Activated CD4-positive, alpha-beta T cell treated with anti-CD3 and anti-CD28 coated beads for 36 hours (primary cell): Measurements from ENCODE around the gene PRKAG2. TPM values are rescaled to one million over a fixed set of nuclear protein-coding genes. Genes with fewer than 3 reads are reported as not detected.

ENCODE experiments used
- ATAC-seq: fragments of 200-7000 bp; cut with Tn5 transposase; one replicate; pipeline ENCODE4 v1.10.0; 2021; ENCODE audit warnings: mild to moderate bottlenecking, moderate library complexity
- CTCF ChIA-PET: fragments of 350-600 bp; sonication (Branson Sonifier 250); formaldehyde crosslinking; loops from one replicate; lab custom pipeline; 2021; ENCODE audit warnings: antibody characterized with exemption; lab: Charles Lee
- POLR2A ChIA-PET: fragments of 350-600 bp; sonication (Branson Sonifier 250); formaldehyde crosslinking; loops from one replicate; lab custom pipeline; 2021; ENCODE audit warnings: antibody characterized with exemption, inconsistent platforms; lab: Charles Lee
- DNase-seq: peaks from one replicate; pipeline ENCODE4 v3.0.0-alpha.2; 2020
- H3K27ac Mint-ChIP-seq: one replicate; pipeline ENCODE4 v1.8.0; 2021; ENCODE audit warnings: mixed read lengths
- H3K27me3 Mint-ChIP-seq: one replicate; pipeline ENCODE4 v1.8.0; 2021; ENCODE audit warnings: mixed read lengths
- H3K36me3 Mint-ChIP-seq: one replicate; pipeline ENCODE4 v1.8.0; 2021; ENCODE audit warnings: low read depth, mixed read lengths
- H3K4me1 Mint-ChIP-seq: one replicate; pipeline ENCODE4 v1.8.0; 2021; ENCODE audit warnings: mixed read lengths
- H3K4me3 Mint-ChIP-seq: one replicate; pipeline ENCODE4 v1.8.0; 2021; ENCODE audit warnings: mild to moderate bottlenecking, moderate library complexity, mixed read lengths
- H3K9me3 Mint-ChIP-seq: one replicate; pipeline ENCODE4 v1.8.0; 2021; ENCODE audit warnings: low read depth, mixed read lengths
- intact Hi-C, 2 experiments: fragments of 100-400 bp; cut with DNase I in 1 of 2; cut with micrococcal nuclease in 1 of 2; formaldehyde crosslinking; loops; one replicate each; pipeline versions ENCODE4 v1.14.2 to v1.15.1; 2022 to 2024; cut with DNase I, micrococcal nuclease
- total RNA-seq, 2 experiments: library from RNA; stranded (reverse); gene quantifications; one replicate each; pipeline ENCODE4 v1.2.3, GENCODE V29; 2021

The PRKAG2 gene
- total RNA-seq, 2 experiments from 2014 or later = 19.6 to 21.5 TPM

- ChIA-PET CTCF (no interaction called here), POLR2A (interaction anchor here (0.7 kb wide), 1 partner anchor 158 kb away, joined by 3 read pairs; the partner anchor contains the start of gene RHEB)
- peaks cover 2% of the 10 kb centered on the region for H3K36me3 Mint-ChIP-seq
- H3K4me3 Mint-ChIP-seq = no peak overlapping the region
- ATAC-seq (no peak), DNase-seq (no peak)
- no peaks in the 10 kb centered on the region for H3K27me3 Mint-ChIP-seq
- intact Hi-C loops = no loop called here
- H3K27ac Mint-ChIP-seq = peak overlapping the region; percentile 25
- no peaks in the 10 kb centered on the region for H3K9me3 Mint-ChIP-seq
- H3K4me1 Mint-ChIP-seq = peaks cover 16% of the 10 kb centered on the region
Measured at GRCh38 chr7:151677581-151678226, 199.2 kb downstream of the PRKAG2 start.

DNA sequence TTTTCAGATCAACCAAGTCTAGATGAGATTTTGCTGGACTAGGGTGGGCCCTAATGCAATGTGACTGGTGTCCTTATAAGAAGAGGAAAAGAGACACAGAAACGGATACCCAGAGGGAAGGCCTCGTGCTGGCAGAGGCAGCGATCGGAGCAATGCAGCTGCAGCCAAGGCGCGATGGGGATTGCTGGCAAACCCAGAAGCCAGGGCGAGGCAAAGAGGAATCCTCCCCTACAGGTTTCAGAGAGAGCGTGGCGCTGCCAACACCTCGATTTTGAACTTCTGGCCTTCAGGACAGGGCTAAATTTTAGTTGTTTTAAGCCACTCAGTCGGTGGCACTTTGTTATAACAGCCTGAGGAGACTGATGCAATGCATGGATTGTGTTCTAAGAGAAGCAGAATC is 200.2 kb downstream of the PRKAG2 start:
- intact Hi-C loops = no loop called here
- DNase-seq (no peak), ATAC-seq (no peak)
- H3K4me3 Mint-ChIP-seq = no peak overlapping the region
- no peak overlapping the region for H3K27ac Mint-ChIP-seq
- ChIA-PET POLR2A (interaction anchor here (0.7 kb wide), 1 partner anchor 157 kb away, joined by 3 read pairs; the partner anchor contains the start of gene RHEB), CTCF (no interaction called here)
- H3K4me1 Mint-ChIP-seq = peaks cover 16% of the 10 kb centered on the region
- peaks cover 6% of the 10 kb centered on the region for H3K36me3 Mint-ChIP-seq
- H3K9me3 Mint-ChIP-seq = no peaks in the 10 kb centered on the region
- H3K27me3 Mint-ChIP-seq = no peaks in the 10 kb centered on the region

- H3K36me3 Mint-ChIP-seq = peaks cover 7% of the 10 kb centered on the region
- CTCF ChIA-PET = no interaction called here
- POLR2A ChIA-PET = no interaction called here
Measured at GRCh38 chr7:151675196-151675920, 201.6 kb downstream of the PRKAG2 start.

GRCh38 chr7:151674161-151674920 is 202.6 kb downstream of the PRKAG2 start:
- POLR2A ChIA-PET = no interaction called here
- CTCF ChIA-PET = interaction anchor here (0.5 to 0.7 kb wide), 2 partner anchors 18 to 60 kb away, joined by 3 read pairs; no protein-coding TSS in a partner anchor
- DNase-seq (no peak), ATAC-seq (no peak)
- Mint-ChIP-seq H3K4me3 (no peak overlapping the region), H3K36me3 (peaks cover 16% of the 10 kb centered on the region), H3K4me1 (peaks cover 11% of the 10 kb centered on the region), H3K27ac (no peak overlapping the region), H3K9me3 (peaks cover 7% of the 10 kb centered on the region), H3K27me3 (no peaks in the 10 kb centered on the region)
- intact Hi-C loops = no loop called here

More at GRCh38 chr7:151675196-151675920, 201.6 kb downstream of the PRKAG2 start:
- Mint-ChIP-seq H3K27ac (no peak overlapping the region), H3K27me3 (no peaks in the 10 kb centered on the region), H3K4me3 (no peak overlapping the region), H3K4me1 (peaks cover 16% of the 10 kb centered on the region), H3K9me3 (peaks cover under 1% of the 10 kb centered on the region)
- ATAC-seq (no peak), DNase-seq (no peak)
- intact Hi-C loops = no loop called here

GRCh38 chr7:151673216-151673615 is 203.7 kb downstream of the PRKAG2 start:
- Mint-ChIP-seq H3K27ac (no peak overlapping the region), H3K4me1 (peaks cover 3% of the 10 kb centered on the region), H3K9me3 (peaks cover 15% of the 10 kb centered on the region), H3K36me3 (peaks cover 25% of the 10 kb centered on the region), H3K27me3 (no peaks in the 10 kb centered on the region), H3K4me3 (no peak overlapping the region)
- intact Hi-C loops = no loop called here
- ChIA-PET CTCF (interaction anchor here (0.9 kb wide), 1 partner anchor 39 kb away, joined by 3 read pairs; no protein-coding TSS in a partner anchor), POLR2A (no interaction called here)
- ATAC-seq (no peak), DNase-seq (no peak)

GRCh38 chr7:151672716-151673115 is 204.2 kb downstream of the PRKAG2 start:
- no peaks in the 10 kb centered on the region for H3K4me1 Mint-ChIP-seq
- peaks cover 28% of the 10 kb centered on the region for H3K36me3 Mint-ChIP-seq
- H3K4me3 Mint-ChIP-seq = no peak overlapping the region
- DNase-seq (no peak), ATAC-seq (no peak)
- POLR2A ChIA-PET = no interaction called here
- intact Hi-C loops = no loop called here
- no peak overlapping the region for H3K27ac Mint-ChIP-seq
- H3K27me3 Mint-ChIP-seq = no peaks in the 10 kb centered on the region
- H3K9me3 Mint-ChIP-seq = peaks cover 17% of the 10 kb centered on the region
- CTCF ChIA-PET = interaction anchor here (0.9 kb wide), 1 partner anchor 38 kb away, joined by 3 read pairs; no protein-coding TSS in a partner anchor

DNA sequence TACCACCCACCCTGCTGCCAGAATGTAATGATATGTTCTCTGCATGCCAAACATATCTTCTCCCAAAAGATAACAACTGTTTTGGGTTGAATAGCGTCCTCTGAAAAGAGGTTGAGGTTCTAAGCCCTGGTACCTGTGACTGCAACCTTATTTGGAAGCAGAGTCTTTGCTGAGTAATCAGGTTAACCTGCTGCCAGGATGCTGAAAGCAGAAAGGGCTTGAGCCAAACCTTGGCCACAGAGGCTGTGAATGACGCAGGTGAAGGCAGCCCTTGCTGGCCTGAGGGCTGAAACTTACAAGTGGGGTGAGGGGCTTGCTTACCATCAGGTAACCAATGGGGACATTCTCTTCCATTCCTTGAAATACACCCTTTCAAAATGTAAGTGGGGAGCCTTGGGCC is 205.4 kb downstream of the PRKAG2 start:
- H3K36me3 Mint-ChIP-seq = peaks cover 34% of the 10 kb centered on the region
- ChIA-PET POLR2A (no interaction called here), CTCF (no interaction called here)
- no peaks in the 10 kb centered on the region for H3K4me1 Mint-ChIP-seq
- no peak overlapping the region for H3K27ac Mint-ChIP-seq
- DNase-seq (no peak), ATAC-seq (no peak)
- no peaks in the 10 kb centered on the region for H3K27me3 Mint-ChIP-seq
- H3K4me3 Mint-ChIP-seq = no peak overlapping the region
- peaks cover 22% of the 10 kb centered on the region for H3K9me3 Mint-ChIP-seq
- intact Hi-C loops = no loop called here

DNA sequence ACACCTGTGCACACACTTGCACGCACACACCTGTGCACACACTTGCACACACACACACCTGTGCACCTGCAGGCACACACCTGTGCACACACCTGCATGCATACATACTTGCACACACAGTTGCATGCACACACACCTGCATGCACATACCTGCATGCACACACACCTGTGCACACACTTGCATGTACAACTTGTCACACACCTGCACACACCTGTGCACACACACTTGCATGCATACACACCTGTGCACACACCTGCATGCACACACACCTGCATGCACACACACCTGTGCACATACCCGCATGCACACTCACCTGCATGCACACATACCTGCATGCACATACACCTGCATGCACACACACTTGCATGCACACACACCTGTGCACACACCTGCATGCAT is 207.2 kb downstream of the PRKAG2 start:
- intact Hi-C loops = no loop called here
- DNase-seq (no peak), ATAC-seq (no peak)
- Mint-ChIP-seq H3K36me3 (peaks cover 32% of the 10 kb centered on the region), H3K4me1 (no peaks in the 10 kb centered on the region), H3K27me3 (no peaks in the 10 kb centered on the region), H3K4me3 (no peak overlapping the region), H3K9me3 (peaks cover 22% of the 10 kb centered on the region), H3K27ac (no peak overlapping the region)
- POLR2A ChIA-PET = no interaction called here
- CTCF ChIA-PET = interaction anchor here (1.0 kb wide), 1 partner anchor 14 kb away, joined by 3 read pairs; no protein-coding TSS in a partner anchor

- POLR2A ChIA-PET = no interaction called here
- ATAC-seq (no peak), DNase-seq (no peak)
- intact Hi-C loops = no loop called here
- CTCF ChIA-PET = no interaction called here
- Mint-ChIP-seq H3K4me1 (no peaks in the 10 kb centered on the region), H3K36me3 (peaks cover 28% of the 10 kb centered on the region), H3K27ac (no peak overlapping the region), H3K27me3 (no peaks in the 10 kb centered on the region), H3K9me3 (peaks cover 22% of the 10 kb centered on the region), H3K4me3 (no peak overlapping the region)
Measured at GRCh38 chr7:151666886-151667285, 210.0 kb downstream of the PRKAG2 start.

- intact Hi-C loops = no loop called here
- H3K9me3 Mint-ChIP-seq = peaks cover 21% of the 10 kb centered on the region
- DNase-seq (no peak), ATAC-seq (no peak)
- ChIA-PET CTCF (interaction anchor here (0.9 to 1.1 kb wide), 3 partner anchors 31 to 95 kb away, joined by 3 read pairs; no protein-coding TSS in a partner anchor), POLR2A (no interaction called here)
- no peaks in the 10 kb centered on the region for H3K27me3 Mint-ChIP-seq
- H3K36me3 Mint-ChIP-seq = peaks cover 27% of the 10 kb centered on the region
- no peaks in the 10 kb centered on the region for H3K4me1 Mint-ChIP-seq
- H3K4me3 Mint-ChIP-seq = no peak overlapping the region
- no peak overlapping the region for H3K27ac Mint-ChIP-seq
Measured at GRCh38 chr7:151665368-151665767, 211.5 kb downstream of the PRKAG2 start.

DNA sequence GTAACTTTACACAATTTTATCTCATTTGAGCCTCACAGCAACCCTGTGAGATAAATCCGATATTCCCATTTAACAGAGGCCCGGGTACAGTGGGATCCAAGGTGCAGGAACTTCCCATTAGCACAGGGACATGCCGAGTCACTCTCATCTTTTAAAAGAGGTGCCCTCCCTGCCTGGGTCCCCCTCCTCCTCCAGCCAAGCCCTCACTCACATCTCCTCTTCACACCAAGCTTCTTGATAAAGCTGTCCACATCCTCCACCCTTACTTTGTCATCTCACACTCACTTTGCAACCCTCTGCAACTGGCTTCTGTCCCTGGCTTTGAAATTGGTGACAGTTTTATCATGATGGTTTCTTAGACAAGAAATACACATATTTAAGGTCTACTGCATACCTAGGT is 212.6 kb downstream of the PRKAG2 start:
- ChIA-PET CTCF (interaction anchor here (0.9 kb wide), 1 partner anchor 96 kb away, joined by 3 read pairs; no protein-coding TSS in a partner anchor), POLR2A (no interaction called here)
- intact Hi-C loops = no loop called here
- Mint-ChIP-seq H3K27ac (no peak overlapping the region), H3K4me3 (no peak overlapping the region), H3K9me3 (peaks cover 14% of the 10 kb centered on the region), H3K27me3 (no peaks in the 10 kb centered on the region), H3K4me1 (no peaks in the 10 kb centered on the region), H3K36me3 (peaks cover 18% of the 10 kb centered on the region)
- ATAC-seq (no peak), DNase-seq (no peak)
